ENCODE measurements around the gene LARGE1. TPM values are rescaled to one million over a fixed set of nuclear protein-coding genes. Genes with fewer than 3 reads are reported as not detected.

Gene LARGE1
- total RNA-seq, 1 experiment from 2014 or later, result 2.5 TPM

DNA sequence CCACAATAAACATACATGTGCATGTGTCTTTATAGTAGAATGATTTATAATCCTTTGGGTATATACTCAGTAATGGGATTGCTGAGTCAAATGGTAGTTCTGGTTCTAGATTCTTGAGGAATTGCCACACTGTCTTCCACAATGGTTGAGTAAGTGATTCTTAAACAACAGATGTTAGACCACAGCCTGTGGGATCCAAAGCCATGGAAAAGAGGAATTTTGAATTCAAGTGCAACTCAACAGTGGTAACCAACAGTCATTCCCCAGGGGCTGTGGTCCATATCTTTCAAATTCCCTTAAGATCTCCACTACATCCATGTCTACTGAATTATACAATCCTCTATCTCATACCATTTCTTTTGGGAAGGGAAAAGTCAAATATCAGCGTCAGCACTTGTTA lies 321.5 kb downstream of the LARGE1 start:
- Histone ChIP-seq H3K4me1 (ENCODE audit: control insufficient read depth, insufficient read depth, low read length) (no peaks in the 10 kb centered on the region), H3K4me3 (ENCODE audit: low read depth in 2 of 2, low read length in 2 of 2) (no peak overlapping the region), H3K36me3 (ENCODE audit: control insufficient read depth, insufficient read depth, low read length) (no peaks in the 10 kb centered on the region), H3K27me3 (ENCODE audit: control insufficient read depth, insufficient read depth, low read length) (no peaks in the 10 kb centered on the region), H3K27ac (ENCODE audit: low read length) (no peak overlapping the region), H3K9me3 (ENCODE audit: control insufficient read depth, insufficient read depth, low read depth, low read length) (no peaks in the 10 kb centered on the region)
- no peak for ATAC-seq
- no TSS peak for BruUV-seq (replicated peaks)
- DNase-seq (ENCODE audit: low read depth, low spot score), result no peak
- ChIA-PET POLR2A (no interaction called here), CTCF (no interaction called here)
- in situ Hi-C loops (cut with HindIII; ENCODE audit: low pct_unique_long_range_greater_than_20kb, low sequenced_read_pairs) (no loop called here), intact Hi-C loops (cut with micrococcal nuclease; ENCODE audit: unreplicated experiment) (no loop called here)
- TF ChIP-seq, protein P1, sequence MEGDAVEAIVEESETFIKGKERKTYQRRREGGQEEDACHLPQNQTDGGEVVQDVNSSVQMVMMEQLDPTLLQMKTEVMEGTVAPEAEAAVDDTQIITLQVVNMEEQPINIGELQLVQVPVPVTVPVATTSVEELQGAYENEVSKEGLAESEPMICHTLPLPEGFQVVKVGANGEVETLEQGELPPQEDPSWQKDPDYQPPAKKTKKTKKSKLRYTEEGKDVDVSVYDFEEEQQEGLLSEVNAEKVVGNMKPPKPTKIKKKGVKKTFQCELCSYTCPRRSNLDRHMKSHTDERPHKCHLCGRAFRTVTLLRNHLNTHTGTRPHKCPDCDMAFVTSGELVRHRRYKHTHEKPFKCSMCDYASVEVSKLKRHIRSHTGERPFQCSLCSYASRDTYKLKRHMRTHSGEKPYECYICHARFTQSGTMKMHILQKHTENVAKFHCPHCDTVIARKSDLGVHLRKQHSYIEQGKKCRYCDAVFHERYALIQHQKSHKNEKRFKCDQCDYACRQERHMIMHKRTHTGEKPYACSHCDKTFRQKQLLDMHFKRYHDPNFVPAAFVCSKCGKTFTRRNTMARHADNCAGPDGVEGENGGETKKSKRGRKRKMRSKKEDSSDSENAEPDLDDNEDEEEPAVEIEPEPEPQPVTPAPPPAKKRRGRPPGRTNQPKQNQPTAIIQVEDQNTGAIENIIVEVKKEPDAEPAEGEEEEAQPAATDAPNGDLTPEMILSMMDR (IDR thresholded peaks at IDR 0.05), result no peak
- TF ChIP-seq TCF7L2 (IDR thresholded peaks at IDR 0.05; ENCODE audit: low read depth, low read length) (no peak), POLR2AphosphoS5 (IDR thresholded peaks at IDR 0.05; ENCODE audit: low read depth, low read length) (no peak), SIN3A (IDR thresholded peaks at IDR 0.05; ENCODE audit: borderline replicate concordance, insufficient read depth, low read depth, low read length) (no peak)

DNA sequence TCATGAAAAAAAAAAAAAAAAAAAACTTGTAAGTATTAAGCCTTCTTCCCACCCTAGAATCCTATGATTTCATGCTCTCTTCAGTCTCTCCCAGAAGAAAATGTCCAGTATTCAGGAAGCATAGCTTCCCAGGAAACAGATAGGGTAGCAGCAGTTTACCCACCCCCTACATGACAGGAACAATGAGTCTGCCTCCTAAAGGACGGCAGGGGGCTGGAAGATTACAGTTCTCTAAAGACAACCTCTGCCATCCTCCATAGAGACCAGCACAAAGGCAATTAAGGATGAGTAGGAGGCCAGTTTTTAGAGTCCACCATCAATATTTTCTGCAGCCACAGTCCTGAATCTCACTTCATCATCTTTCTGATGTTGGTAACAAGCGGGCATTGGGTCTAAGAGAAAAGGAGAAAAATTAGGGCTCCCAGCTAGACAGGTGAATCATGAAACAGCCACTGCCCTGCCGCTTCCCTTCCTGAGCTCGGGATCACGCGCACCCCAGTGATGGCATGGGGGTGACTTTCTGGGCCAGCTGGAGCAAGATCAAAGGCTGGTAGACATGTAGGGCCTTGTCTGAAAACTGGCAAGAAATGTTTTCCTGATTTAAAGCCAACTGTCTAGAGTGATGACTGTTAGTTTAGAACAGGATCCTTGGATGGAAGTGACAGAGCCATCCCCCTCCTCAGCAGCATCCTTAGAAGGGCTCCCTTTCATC lies 322.8 kb downstream of the LARGE1 start:
- intact Hi-C loops (cut with micrococcal nuclease; ENCODE audit: unreplicated experiment), result no loop called here
- no peak for DNase-seq (ENCODE audit: low read depth, low spot score)

More for the DNA sequence above, 322.8 kb downstream of the LARGE1 start:
- no peaks in the 10 kb centered on the region for H3K9me3 ChIP-seq (ENCODE audit: control insufficient read depth, insufficient read depth, low read depth, low read length)
- no peaks in the 10 kb centered on the region for H3K4me1 ChIP-seq (ENCODE audit: control insufficient read depth, insufficient read depth, low read length)
- ATAC-seq, result no peak
- ChIA-PET POLR2A (no interaction called here), CTCF (no interaction called here)
- H3K4me3 ChIP-seq (ENCODE audit: low read depth in 2 of 2, low read length in 2 of 2), result no peak overlapping the region
- TF ChIP-seq POLR2AphosphoS5 (IDR thresholded peaks at IDR 0.05; ENCODE audit: low read depth, low read length) (no peak), TCF7L2 (IDR thresholded peaks at IDR 0.05; ENCODE audit: low read depth, low read length) (no peak), SIN3A (IDR thresholded peaks at IDR 0.05; ENCODE audit: borderline replicate concordance, insufficient read depth, low read depth, low read length) (no peak)
- TF ChIP-seq, protein P2, sequence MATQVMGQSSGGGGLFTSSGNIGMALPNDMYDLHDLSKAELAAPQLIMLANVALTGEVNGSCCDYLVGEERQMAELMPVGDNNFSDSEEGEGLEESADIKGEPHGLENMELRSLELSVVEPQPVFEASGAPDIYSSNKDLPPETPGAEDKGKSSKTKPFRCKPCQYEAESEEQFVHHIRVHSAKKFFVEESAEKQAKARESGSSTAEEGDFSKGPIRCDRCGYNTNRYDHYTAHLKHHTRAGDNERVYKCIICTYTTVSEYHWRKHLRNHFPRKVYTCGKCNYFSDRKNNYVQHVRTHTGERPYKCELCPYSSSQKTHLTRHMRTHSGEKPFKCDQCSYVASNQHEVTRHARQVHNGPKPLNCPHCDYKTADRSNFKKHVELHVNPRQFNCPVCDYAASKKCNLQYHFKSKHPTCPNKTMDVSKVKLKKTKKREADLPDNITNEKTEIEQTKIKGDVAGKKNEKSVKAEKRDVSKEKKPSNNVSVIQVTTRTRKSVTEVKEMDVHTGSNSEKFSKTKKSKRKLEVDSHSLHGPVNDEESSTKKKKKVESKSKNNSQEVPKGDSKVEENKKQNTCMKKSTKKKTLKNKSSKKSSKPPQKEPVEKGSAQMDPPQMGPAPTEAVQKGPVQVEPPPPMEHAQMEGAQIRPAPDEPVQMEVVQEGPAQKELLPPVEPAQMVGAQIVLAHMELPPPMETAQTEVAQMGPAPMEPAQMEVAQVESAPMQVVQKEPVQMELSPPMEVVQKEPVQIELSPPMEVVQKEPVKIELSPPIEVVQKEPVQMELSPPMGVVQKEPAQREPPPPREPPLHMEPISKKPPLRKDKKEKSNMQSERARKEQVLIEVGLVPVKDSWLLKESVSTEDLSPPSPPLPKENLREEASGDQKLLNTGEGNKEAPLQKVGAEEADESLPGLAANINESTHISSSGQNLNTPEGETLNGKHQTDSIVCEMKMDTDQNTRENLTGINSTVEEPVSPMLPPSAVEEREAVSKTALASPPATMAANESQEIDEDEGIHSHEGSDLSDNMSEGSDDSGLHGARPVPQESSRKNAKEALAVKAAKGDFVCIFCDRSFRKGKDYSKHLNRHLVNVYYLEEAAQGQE (IDR thresholded peaks at IDR 0.05; ENCODE audit: insufficient read depth in 1 of 2, low read depth in 2 of 2, low read length in 1 of 2), result no peak
- TF ChIP-seq, protein P1 (IDR thresholded peaks at IDR 0.05), result no peak
- no TSS peak for BruUV-seq (replicated peaks)
- no peak overlapping the region for H3K27ac ChIP-seq (ENCODE audit: low read length)
- no peaks in the 10 kb centered on the region for H3K36me3 ChIP-seq (ENCODE audit: control insufficient read depth, insufficient read depth, low read length)
- in situ Hi-C loops (cut with HindIII; ENCODE audit: low pct_unique_long_range_greater_than_20kb, low sequenced_read_pairs), result no loop called here
- no peaks in the 10 kb centered on the region for H3K27me3 ChIP-seq (ENCODE audit: control insufficient read depth, insufficient read depth, low read length)

All from Panc1 (cell line).